ENCODE results near the gene ST3GAL6.

ST3GAL6 gene, protein sequence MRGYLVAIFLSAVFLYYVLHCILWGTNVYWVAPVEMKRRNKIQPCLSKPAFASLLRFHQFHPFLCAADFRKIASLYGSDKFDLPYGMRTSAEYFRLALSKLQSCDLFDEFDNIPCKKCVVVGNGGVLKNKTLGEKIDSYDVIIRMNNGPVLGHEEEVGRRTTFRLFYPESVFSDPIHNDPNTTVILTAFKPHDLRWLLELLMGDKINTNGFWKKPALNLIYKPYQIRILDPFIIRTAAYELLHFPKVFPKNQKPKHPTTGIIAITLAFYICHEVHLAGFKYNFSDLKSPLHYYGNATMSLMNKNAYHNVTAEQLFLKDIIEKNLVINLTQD

DNA sequence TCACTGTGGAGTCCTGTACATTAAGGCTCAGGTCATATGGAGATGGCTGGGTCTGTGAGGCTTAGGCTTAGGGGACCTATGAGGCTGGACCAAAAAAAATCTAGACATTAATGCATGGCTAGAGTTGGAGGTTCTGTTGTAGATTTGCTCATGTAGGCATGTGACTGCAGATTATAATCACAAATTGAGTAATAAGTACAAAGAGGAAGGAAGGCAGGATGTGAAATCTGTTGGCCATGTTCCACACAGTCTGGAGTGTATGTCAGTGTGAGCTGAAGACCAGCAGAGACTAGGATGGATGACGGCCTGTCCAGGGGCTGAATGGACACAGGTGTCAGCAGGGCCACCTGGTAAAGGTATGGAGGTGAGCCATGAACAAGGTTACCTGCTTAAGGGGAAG is at the start of gene ST3GAL6:
ST3GAL6 (plus strand) TSS at position 265 of the 400 bp plus-strand sequence. CDS start 5,101 bp downstream, outside the sequence.
- DNase-seq = no peak

GRCh38 chr3:98713984-98714383 is 49.2 kb upstream of the ST3GAL6 start:
- no peak for DNase-seq

DNA sequence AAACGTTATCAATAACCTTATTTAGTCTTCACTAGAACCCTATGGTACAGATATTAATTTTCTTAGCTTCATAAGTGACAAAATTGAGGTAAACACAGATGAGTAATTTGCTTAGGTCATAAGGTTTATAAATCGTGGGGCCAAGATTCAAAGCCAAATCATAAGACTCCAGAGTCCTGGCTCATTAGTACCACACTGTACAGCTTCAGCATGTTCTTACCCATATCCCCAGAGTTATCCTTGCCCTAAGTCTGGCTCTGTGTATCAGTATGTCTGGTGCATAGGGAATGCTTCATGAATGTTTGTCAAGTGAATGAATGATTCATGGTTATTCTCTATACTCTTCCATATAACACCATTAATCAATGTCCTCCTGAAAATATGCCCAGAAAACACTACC is 45.6 kb upstream of the ST3GAL6 start:
- no peak for DNase-seq

DNA sequence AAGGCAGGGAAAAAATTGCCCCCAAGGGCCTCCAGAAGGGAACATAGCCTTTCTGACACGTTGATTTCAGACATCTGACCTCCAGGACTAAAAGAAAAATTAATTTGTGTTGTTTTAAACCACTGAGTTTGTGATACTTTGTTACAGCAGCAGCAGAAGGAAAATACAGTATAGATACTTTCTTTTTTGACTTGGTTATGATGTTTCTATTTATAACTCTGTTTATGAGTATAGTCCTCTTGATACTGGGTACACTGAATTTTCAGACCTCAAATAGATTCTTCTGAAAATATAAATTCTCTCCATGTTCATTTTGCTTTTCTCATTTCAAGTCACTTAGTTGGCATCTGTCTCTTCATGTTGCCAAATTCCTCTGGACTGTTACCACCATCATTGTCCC is 44.4 kb upstream of the ST3GAL6 start:
- no peak for DNase-seq

DNA sequence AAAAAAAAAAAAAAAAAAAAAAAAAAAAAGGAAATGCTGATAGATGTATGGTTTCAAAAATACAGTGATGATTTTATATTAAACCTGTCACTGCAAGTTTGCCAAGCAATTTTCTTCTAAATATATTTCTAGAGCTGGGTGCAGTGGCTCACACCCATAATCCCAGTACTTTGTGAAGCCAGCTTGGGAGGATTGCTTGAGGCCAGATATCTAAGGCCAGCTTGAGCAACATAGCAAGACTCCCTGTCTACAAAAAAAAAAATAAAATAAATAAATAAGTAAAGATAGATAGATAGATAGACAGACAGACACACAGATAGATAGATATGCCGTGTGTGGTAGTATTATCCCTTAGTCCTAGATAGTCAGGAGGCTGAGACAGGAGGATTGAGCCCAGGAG is 41.4 kb upstream of the ST3GAL6 start:
- no peak for DNase-seq

GRCh38 chr3:98722389-98722788 is 40.8 kb upstream of the ST3GAL6 start:
- DNase-seq = no peak

DNA sequence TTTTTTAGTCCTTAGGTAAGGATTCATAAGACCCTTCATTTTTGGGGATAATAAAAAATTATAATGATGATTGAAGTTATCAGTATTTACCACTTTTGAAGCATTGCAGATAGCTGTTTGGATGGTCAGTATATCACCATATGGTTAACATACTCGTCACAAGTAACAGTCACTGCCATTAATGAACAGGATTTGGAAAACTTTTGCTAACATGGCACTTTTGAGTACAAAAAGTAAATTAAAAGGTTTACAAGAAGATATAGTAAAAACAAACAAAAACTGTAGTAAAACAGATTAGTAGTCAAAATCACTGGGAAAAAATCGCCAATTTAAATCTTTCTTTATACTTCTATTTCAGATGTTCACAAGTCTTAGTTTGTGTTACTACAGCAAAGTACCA is 37.8 kb upstream of the ST3GAL6 start:
- no peak for DNase-seq

DNA sequence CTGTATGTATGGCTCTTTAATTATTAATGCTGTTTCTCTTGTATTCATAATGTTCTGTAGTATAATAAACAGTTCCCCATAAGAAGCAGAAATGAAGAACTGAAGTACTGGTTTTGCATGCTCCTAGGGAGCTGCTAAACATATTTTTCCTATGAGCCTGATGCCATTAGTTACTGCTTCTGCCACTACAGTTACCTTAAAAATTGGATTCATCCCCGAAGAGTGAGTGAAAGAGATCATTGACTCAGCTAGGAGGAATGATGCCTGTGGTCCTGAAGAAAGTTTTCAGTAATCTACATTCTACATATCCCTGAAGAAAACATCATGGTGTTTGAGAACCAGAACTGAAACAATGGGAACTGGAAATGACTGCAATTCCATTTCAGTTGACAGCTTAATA is 37.1 kb upstream of the ST3GAL6 start:
- no peak for DNase-seq

DNA sequence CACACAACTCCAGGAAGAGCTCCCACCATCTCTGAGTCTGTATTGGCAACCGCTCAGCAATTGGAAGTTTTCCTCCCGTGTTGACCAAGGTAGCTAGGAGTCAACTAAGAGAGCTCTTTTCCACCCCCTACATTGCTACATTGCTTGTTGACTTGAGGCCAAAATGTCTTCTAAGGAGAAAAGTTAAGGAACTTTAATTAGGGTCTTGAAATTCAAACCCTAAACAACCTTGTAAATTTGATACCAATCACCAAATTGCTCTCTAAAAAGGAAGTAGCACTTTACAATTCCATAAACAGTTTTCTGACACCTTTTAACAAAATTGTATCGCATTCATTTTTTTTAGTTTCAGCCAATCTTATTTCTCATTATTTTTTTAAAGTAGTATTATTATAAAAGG is 35.5 kb upstream of the ST3GAL6 start:
- DNase-seq = no peak

DNA sequence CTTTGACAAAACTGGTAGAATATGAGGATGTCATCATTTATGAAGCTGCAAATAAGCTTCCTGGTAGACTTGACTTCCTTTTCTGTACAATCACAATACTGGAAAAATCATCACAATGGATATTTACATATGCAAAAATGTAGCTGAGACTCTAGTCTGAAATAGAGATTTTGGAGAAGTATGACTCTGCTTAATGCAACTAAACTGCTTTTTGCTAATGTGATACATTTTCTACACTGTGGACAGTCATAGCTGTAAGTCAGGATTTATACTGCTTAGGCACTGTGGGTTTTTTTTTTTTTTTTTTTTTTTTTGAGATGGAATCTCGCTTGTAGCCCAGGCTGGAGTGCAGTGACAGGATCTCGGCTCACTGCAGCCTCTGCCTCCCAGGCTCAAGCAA is 34.5 kb upstream of the ST3GAL6 start:
- no peak for DNase-seq

DNA sequence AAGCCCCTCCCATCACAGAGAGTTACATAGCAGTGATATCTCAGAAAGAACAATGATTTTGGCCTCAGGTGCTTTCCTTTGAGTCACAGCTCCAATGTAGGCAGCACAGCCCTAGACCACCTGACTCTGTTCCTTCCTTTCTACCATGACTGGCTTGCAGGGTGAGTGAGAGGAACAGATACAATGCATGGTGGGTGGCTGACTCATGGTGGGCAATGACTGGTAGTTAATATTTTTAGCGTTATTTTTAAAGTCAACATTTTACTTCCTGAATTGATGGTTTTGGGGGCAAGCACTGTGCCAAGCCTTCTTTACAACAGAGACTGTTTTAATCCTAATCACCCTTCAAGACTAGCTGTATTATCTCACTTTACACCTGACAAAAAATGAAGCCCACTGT is 32.8 kb upstream of the ST3GAL6 start:
- no peak for DNase-seq

DNA sequence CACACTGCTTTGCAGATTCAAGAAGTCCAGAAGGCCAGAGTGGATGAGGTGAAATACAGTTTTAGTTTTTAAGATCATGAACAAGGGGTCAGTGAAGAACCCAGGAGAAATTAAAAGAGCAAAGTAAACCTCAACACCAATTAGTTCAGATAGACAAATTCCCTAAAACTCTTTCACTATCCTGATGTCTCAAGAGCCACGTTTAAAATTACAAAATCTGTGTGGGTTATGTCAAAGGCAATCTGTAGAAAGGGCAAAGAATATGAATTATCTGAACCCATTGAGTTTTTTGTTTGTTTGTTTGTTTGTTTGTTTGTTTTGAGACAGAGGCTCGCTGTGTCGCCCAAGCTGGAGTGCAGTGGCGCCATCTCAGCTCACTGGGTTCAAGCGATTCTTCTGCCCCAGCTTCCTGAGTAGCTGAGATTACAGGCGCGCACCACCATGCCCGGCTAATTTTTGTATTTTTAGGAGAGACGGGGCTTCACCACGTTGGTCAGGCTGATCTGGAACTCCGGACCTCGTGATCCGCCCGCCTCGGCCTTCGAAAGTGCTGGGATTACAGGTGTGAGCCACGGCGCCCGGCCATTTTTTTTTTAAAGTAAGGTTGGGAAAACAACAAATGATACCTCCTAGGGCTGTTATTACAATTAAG is 32.1 kb upstream of the ST3GAL6 start:
- no peak for DNase-seq

DNA sequence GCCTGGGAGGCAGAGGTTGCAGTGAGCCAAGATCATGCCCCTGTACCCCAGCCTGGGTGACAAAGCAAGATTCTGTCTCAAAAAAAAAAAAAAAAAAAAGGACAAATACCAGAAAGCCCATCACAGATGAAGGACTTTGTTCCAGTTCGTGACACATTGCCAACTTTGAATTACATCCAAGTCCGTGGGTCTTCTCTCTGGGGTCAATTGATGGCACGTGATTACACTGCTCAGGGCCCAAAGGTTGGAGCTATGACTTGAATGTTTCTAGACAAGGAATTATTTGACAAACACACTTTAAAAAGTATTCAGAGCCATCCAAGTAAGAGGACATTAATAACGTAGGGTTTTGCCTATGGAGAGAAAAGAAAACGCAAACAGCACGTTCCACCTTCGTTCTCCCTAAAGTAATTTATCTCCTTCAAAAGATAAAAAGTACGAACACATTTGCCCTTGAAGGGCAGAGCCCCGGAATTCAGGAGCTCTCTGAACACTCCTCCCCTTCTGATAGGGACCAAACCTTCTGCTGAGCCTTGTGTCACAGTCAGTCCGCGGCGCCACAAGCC is 31.3 kb upstream of the ST3GAL6 start:
- no peak for DNase-seq

GRCh38 chr3:98732286-98733052 is 30.7 kb upstream of the ST3GAL6 start:
- no peak for DNase-seq

DNA sequence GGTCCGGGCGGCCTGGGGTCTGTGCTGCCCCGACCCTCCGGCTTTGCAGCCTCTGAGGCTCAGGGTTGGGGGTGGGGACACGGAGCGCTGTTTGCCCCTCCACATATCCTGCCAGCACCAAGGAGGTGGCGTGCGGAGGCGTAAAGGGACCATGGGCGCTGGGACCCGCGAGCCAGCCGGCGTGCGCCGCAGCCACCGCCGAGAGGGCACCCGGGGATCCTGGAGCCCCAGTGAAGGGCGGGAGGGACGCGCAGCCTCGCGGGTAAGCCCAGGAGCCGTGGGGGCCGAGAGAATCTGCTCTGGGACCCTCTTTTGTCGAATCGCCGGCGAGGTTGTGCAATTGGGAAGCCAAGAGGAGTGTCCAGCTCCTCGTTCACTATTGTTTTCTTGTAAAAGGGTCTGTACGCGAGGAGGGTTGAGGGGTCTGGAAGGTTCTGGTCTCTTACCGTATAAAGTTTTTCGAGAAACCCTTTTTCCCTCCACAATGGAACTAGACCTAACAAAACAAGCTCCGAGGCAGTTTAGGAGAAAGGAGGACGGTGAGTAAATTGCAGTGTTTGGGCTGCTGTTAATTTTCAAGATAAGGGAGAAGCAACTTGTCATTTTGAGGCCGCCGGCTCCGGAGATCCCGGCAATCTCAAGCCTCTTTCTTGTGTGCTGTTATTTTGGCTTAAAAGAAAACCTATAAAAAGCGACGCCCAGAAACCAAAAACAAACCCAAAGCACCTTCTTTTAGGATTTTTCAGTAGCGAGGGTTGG is 29.9 kb upstream of the ST3GAL6 start:
- no peak for DNase-seq

- no peak for DNase-seq
Measured at GRCh38 chr3:98733812-98734281, 29.3 kb upstream of the ST3GAL6 start.

- no peak for DNase-seq
Measured at GRCh38 chr3:98734306-98734705, 28.8 kb upstream of the ST3GAL6 start.

GRCh38 chr3:98734735-98735134 is 28.4 kb upstream of the ST3GAL6 start:
- DNase-seq = no peak

DNA sequence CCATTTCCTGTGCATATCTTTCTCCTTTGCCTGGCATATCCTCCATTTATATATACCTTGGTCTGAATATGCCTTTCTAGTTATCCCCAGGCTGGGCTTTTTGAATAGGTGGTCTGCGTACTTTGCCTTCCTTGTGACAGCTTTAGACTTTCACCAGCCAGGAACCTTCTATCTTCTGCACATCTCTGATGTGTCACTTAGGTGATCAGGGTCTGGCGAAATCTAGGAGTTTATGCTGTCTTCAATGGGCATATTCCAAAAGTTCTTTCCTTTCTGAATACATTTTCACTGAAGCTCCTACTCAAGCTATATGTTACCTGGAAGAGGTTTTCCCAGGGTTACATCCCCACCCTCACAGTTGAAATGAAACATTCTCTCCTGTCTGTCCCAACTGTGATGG is 27.8 kb upstream of the ST3GAL6 start:
- DNase-seq = no peak

- no peak for DNase-seq
Measured at GRCh38 chr3:98735761-98736269, 27.3 kb upstream of the ST3GAL6 start.

- DNase-seq = no peak
Measured at GRCh38 chr3:98737301-98737700, 25.8 kb upstream of the ST3GAL6 start.

GRCh38 chr3:98739266-98739665 is 23.9 kb upstream of the ST3GAL6 start:
- DNase-seq = no peak

GRCh38 chr3:98740324-98740723 is 22.8 kb upstream of the ST3GAL6 start:
- no peak for DNase-seq

Measured in NCI-H2107 (cell line).